Coronary artery (tissue), 2 donors: ENCODE results near the gene LRFN2.

ENCODE experiments used
- DNase-seq: peaks from one replicate; pipeline ENCODE4 v3.0.0-alpha.2; 2017; ENCODE audit warnings: low spot score
- H3K27ac ChIP-seq, 2 donors: fragments of 200-600 bp; sonication (generic); one replicate each; pipeline ENCODE4 v1.5.1; 2016 to 2019
- H3K4me3 ChIP-seq: fragments of 200-600 bp; sonication (generic); 2 replicates; pipeline ENCODE4 v1.5.1; 2016; ENCODE audit warnings: mild to moderate bottlenecking, moderate library complexity
- CTCF ChIP-seq: fragments of 200-600 bp; sonication (generic); IDR thresholded peaks from one replicate; pipeline ENCODE4 v1.5.1; 2019; ENCODE audit warnings: antibody characterized with exemption

The LRFN2 gene

DNA sequence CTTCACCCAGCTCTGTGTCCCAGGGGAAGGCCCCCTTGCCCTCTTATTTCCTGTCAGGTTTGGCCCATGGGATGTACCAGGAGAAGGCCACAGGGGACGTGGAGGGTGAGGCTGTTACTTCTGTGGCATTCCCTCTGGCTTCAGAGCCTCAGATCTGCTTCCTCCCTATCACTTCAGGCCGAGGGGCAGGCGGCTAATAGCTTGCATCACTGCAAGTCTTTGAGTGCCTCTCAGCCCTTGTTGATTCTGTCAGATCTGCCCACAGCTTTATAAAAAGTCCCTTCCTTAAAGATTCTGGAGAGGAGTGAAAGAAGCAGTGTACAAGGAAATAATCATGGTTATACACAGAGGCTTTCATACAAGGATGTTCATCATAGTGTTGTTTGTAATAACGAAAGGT is 86.9 kb downstream of the LRFN2 start:
- TF ChIP-seq CTCF = no peak
- no peak overlapping the region for H3K27ac ChIP-seq
- H3K4me3 ChIP-seq = no peak overlapping the region
- DNase-seq = no peak

DNA sequence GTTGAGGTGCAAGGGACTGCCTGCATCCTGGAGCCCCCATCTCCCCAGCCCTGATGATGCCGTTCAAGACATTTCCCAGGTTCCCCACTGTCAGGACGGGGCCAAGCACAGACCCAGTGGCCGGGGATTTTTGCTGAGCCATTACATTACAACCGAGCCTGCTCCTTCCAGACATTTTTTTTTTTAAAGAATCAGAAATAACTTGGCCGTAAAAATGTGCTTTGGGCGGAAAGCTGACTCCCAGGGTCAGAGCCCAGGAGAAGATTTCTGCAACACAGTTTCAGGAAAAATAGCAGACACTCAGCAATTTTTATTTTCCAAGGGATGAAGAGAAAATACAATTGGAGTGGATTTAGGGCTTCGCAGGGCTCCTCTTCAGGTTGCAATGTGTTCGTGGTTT is 87.9 kb downstream of the LRFN2 start:
- Histone ChIP-seq H3K27ac (no peak overlapping the region), H3K4me3 (no peak overlapping the region)
- DNase-seq = no peak
- no peak for TF ChIP-seq CTCF

- DNase-seq = no peak
- no peak for TF ChIP-seq CTCF
- no peak overlapping the region for H3K4me3 ChIP-seq
- H3K27ac ChIP-seq = no peak overlapping the region
These were observed 89.0 kb downstream of the LRFN2 start for GRCh38 chr6:40498148-40498547.

DNA sequence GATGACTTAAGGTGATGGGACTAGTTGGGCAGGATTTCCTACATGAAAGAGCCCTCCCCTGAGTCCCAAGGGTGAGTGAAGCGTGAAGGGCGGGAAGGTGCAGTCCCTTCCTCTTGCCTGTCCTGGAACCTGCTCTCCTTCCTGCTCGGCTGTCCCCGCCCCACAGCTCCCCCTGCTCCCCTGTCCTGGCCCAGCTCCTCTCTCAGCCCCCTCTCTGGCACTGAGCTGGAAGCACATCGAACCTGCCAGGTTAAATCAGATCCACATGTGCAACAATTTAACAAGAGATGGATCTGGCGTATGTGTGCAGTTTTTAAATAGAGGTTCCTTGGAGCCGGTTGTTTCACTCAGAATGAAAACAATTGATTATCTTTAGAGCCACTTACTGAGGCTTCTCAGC is 95.0 kb downstream of the LRFN2 start:
- no peak overlapping the region for H3K27ac ChIP-seq
- no peak for TF ChIP-seq CTCF
- DNase-seq = no peak
- no peak overlapping the region for H3K4me3 ChIP-seq

DNA sequence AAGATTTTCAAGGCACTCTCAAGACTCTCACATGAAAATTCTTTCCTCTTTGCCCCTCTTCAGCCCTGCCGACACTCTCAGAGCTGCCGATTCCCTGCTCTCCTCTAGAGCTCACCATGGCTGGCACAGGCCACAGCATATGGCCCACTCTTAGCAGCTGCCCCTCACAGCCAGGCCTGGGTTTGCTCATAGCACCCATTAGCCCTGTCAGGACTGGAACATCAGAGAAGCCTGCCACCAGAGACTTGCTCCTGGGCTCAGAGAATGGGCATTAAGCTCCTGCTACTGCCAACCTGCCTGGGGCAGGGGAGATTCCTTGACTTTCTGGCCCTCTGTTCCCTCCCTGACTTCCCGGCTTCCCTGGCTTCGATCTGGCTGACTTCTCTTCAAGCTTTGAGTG is 96.7 kb downstream of the LRFN2 start:
- Histone ChIP-seq H3K4me3 (no peak overlapping the region), H3K27ac (no peak overlapping the region)
- no peak for TF ChIP-seq CTCF
- no peak for DNase-seq

DNA sequence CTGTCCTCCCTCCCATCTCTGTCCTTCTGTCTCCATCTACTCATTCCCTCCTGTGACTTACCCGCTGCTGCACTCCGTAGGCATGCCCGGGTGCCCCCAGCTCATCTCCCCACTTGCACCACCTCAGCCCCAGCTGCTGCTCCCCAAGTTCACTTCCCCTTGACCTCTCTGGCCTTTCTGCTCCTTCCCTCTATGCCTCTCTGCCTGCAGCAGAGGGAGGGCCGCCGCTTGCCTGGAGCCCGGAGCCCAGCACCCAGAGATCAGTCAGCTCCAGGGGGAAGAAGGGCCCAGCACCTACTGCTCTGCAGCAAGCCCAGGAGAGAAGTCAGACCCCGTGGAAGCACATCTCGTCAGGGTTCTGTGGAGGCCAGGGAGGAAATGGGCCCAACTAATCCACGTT is 97.4 kb downstream of the LRFN2 start:
- no peak for TF ChIP-seq CTCF
- no peak for DNase-seq

DNA sequence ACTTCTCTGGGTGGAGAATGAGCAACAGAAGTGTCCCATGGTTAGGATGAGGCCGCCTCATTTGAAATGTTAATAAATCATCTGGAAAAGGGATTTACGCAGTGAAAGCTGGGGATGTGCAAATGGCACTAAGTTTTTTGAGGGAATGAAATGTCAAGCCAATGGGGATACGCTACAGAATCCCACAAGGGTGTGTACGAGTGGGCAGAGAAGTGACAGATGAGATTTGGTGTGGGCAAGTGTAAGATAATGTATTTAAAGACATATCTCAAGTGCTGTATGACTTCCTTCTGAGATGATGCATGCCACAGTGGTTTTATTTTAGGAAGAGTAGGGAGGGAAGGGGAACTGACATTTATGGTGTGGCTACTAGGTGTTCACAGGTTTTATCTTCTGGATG is 100.6 kb downstream of the LRFN2 start:
- no peak for TF ChIP-seq CTCF
- DNase-seq = no peak
- Histone ChIP-seq H3K27ac (no peak overlapping the region), H3K4me3 (no peak overlapping the region)

More for the DNA sequence above, 97.4 kb downstream of the LRFN2 start:
- Histone ChIP-seq H3K4me3 (no peak overlapping the region), H3K27ac (no peak overlapping the region)
